SK-N-SH (cell line): ENCODE results near the gene ANK2.

Experiments
- GABPA ChIP-seq: IDR thresholded peaks from 2 replicates; pipeline ENCODE4 v1.4.0; 2012; ENCODE audit warnings: low read depth, mild to moderate bottlenecking
- MEF2A ChIP-seq: IDR thresholded peaks from 2 replicates; pipeline ENCODE4 v1.4.0; 2012; ENCODE audit warnings: low read depth, borderline replicate concordance
- POLR2AphosphoS5 ChIP-seq: IDR thresholded peaks from 2 replicates; pipeline ENCODE4 v1.6.1; 2012; ENCODE audit warnings: low read depth, low read length
- RXRA ChIP-seq: IDR thresholded peaks from 2 replicates; pipeline ENCODE4 v1.4.0; 2012; ENCODE audit warnings: low read depth, mild to moderate bottlenecking, borderline replicate concordance
- SIN3A ChIP-seq: IDR thresholded peaks from 2 replicates; pipeline ENCODE4 v1.6.1; 2012; ENCODE audit warnings: low read depth, mild to moderate bottlenecking, low read length, moderate library complexity, borderline replicate concordance
- SMC3 ChIP-seq: IDR thresholded peaks from 2 replicates; pipeline ENCODE4 v1.6.1; 2012; ENCODE audit warnings: low read depth, low read length, improper control_type of control experiment
- TEAD4 ChIP-seq: IDR thresholded peaks from 2 replicates; pipeline ENCODE4 v1.4.0; 2012; ENCODE audit warnings: mild to moderate bottlenecking, borderline replicate concordance; ENCODE audit not compliant: insufficient read depth
- YY1 ChIP-seq: IDR thresholded peaks from 2 replicates; pipeline ENCODE4 v1.4.0; 2012; ENCODE audit warnings: low read depth, mild to moderate bottlenecking
- TF ChIP-seq, protein P1 (sequence below): fragments of 200-600 bp; sonication (generic); IDR thresholded peaks from 2 replicates; pipeline ENCODE4 v1.6.1; 2017; ENCODE audit warnings: antibody characterized with exemption, mild to moderate bottlenecking, moderate library complexity
- TF ChIP-seq, protein P2 (sequence below): IDR thresholded peaks from 2 replicates; pipeline ENCODE4 v1.4.0; 2012; ENCODE audit warnings: low read depth, borderline replicate concordance
- TF ChIP-seq, protein P3 (sequence below): IDR thresholded peaks from 2 replicates; pipeline ENCODE4 v1.6.1; 2012; ENCODE audit warnings: mild to moderate bottlenecking, low read depth, low read length, moderate library complexity

GRCh38 chr4:113160548-113160947 lies 111.1 kb downstream of the ANK2 start:
- TF ChIP-seq TEAD4 (no peak), YY1 (no peak), POLR2AphosphoS5 (no peak), SIN3A (no peak), RXRA (no peak), GABPA (no peak), MEF2A (no peak), SMC3 (no peak)
- TF ChIP-seq, protein P1, sequence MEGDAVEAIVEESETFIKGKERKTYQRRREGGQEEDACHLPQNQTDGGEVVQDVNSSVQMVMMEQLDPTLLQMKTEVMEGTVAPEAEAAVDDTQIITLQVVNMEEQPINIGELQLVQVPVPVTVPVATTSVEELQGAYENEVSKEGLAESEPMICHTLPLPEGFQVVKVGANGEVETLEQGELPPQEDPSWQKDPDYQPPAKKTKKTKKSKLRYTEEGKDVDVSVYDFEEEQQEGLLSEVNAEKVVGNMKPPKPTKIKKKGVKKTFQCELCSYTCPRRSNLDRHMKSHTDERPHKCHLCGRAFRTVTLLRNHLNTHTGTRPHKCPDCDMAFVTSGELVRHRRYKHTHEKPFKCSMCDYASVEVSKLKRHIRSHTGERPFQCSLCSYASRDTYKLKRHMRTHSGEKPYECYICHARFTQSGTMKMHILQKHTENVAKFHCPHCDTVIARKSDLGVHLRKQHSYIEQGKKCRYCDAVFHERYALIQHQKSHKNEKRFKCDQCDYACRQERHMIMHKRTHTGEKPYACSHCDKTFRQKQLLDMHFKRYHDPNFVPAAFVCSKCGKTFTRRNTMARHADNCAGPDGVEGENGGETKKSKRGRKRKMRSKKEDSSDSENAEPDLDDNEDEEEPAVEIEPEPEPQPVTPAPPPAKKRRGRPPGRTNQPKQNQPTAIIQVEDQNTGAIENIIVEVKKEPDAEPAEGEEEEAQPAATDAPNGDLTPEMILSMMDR: no peak
- TF ChIP-seq, protein P2, sequence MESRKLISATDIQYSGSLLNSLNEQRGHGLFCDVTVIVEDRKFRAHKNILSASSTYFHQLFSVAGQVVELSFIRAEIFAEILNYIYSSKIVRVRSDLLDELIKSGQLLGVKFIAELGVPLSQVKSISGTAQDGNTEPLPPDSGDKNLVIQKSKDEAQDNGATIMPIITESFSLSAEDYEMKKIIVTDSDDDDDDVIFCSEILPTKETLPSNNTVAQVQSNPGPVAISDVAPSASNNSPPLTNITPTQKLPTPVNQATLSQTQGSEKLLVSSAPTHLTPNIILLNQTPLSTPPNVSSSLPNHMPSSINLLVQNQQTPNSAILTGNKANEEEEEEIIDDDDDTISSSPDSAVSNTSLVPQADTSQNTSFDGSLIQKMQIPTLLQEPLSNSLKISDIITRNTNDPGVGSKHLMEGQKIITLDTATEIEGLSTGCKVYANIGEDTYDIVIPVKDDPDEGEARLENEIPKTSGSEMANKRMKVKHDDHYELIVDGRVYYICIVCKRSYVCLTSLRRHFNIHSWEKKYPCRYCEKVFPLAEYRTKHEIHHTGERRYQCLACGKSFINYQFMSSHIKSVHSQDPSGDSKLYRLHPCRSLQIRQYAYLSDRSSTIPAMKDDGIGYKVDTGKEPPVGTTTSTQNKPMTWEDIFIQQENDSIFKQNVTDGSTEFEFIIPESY: no peak
- TF ChIP-seq, protein P3, sequence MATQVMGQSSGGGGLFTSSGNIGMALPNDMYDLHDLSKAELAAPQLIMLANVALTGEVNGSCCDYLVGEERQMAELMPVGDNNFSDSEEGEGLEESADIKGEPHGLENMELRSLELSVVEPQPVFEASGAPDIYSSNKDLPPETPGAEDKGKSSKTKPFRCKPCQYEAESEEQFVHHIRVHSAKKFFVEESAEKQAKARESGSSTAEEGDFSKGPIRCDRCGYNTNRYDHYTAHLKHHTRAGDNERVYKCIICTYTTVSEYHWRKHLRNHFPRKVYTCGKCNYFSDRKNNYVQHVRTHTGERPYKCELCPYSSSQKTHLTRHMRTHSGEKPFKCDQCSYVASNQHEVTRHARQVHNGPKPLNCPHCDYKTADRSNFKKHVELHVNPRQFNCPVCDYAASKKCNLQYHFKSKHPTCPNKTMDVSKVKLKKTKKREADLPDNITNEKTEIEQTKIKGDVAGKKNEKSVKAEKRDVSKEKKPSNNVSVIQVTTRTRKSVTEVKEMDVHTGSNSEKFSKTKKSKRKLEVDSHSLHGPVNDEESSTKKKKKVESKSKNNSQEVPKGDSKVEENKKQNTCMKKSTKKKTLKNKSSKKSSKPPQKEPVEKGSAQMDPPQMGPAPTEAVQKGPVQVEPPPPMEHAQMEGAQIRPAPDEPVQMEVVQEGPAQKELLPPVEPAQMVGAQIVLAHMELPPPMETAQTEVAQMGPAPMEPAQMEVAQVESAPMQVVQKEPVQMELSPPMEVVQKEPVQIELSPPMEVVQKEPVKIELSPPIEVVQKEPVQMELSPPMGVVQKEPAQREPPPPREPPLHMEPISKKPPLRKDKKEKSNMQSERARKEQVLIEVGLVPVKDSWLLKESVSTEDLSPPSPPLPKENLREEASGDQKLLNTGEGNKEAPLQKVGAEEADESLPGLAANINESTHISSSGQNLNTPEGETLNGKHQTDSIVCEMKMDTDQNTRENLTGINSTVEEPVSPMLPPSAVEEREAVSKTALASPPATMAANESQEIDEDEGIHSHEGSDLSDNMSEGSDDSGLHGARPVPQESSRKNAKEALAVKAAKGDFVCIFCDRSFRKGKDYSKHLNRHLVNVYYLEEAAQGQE: no peak
